Activated CD8-positive, alpha-beta memory T cell treated with anti-CD3 and anti-CD28 coated beads for 4 hours (primary cell): Measurements from ENCODE around the gene POC5.
A peak's percentile ranks its signal among the peaks of the same experiment; 100 is the strongest.
"Not testable (repeated sequence)": the region's sequence is repeated elsewhere in the genome, so short reads cannot be mapped to it uniquely, and the experiment has no call there.

ENCODE experiments used
- DNase-seq, 2 donors: peaks; one replicate each; pipeline ENCODE4 v3.0.0-alpha.2; 2020; ENCODE audit warnings: low read depth in 2 of 2

Gene POC5

DNA sequence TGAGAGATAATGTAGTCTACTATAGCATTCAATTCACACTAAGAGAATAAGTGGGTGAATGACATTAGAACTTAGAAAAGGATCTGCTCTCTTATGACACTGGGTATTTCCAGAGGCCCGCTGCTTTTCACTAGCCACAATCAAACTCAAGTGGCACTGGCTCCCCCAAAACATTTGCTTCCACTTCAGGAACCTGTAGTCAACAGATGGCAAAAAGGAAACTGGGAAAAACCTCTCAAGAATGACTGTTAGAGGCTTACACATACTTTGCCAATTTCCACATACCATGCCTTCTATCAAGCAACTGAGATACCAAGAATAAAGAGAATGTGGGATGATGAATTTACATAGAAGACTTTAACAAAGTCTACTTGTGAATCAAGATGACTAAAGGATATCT, 11.2 kb downstream of the POC5 start:
- no peak for DNase-seq

DNA sequence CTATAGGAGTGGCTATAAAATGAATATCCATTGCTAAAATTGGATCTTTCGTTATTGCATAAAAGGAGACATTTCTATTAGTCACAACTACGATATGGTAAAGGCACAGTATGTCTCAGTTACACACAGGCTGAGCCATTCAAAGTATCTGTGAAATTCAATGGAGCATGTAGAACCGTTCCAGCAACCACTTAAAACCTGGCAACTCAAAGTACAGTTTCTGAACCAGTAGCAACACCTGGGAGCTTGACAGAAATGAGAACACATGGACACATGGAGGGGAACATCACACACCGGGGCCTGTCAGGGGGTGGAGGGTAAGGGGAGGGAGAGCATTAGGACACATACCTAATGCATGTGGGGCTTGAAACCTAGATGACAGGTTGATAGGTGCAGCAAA, 15.4 kb downstream of the POC5 start:
- no peak for DNase-seq

DNA sequence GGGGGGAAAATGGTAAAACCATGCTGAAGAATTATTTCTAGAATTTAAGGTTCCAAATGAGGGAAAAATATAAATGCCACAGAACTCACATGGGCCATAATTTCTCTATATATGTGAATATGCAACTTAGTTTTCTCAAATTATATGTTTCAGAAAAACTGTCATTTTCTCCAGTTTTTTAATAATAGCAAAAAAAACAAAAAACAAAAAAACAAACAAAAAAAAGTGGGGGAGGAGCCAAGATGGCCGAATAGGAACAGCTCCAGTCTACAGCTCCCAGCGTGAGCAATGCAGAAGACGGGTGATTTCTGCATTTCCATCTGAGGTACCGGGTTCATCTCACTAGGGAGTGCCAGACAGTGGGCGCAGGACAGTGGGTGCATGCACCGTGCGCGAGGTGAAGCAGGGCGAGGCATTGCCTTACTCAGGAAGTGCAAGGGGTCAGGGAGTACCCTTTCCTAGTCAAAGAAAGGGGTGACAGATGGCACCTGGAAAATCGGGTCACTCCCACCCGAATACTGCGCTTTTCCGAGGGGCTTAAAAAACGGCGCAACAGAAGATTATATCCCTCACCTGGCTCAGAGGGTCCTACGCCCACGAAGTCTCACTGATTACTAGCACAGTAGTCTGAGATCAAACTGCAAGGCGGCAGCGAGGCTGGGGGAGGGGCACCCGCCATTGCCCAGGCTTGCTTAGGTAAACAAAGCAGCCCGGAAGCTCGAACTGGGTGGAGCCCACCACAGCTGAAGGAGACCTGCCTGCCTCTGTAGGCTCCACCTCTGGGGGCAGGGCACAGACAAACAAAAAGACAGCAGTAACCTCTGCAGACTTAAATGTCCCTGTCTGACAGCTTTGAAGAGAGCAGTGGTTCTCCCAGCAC, 21.5 kb downstream of the POC5 start:
- DNase-seq, result not testable (repeated sequence)

DNA sequence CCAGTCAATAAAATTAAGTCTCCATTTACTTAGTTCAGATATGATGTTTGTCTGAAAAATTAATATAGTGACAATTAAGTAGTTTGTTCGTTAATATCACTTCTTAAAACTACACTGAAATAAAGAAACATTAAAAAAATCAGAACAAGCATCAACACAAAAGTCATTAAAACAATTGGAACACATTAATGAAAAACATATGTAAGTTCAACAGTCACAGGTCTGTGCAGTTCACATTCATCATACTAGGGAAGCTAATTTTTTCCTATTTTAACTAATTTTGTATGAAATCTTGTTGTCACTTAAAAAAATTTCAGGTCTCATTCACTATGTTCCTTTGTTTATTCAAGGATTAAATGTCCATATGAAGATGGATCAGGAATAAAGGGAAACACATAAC, 22.5 kb downstream of the POC5 start:
- no peak for DNase-seq

DNA sequence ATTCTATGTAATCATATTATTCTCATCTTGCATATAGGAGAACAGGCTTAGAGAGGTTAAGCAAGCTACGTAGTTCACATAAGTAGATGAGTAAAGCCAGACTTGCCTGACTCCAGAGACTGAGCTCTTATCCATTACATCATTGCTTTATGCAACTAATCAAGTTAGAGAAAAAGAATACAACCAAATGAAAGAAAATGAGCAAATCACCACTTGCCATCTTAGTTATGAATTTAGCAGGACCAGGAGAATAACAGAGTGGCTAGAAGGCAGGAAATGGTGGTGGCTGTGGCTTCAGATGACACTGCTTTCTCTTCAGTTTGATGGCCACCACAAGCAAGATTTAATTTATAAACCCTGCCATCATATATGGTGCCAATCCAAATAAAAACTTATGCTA, 26.6 kb downstream of the POC5 start:
- no peak for DNase-seq

DNA sequence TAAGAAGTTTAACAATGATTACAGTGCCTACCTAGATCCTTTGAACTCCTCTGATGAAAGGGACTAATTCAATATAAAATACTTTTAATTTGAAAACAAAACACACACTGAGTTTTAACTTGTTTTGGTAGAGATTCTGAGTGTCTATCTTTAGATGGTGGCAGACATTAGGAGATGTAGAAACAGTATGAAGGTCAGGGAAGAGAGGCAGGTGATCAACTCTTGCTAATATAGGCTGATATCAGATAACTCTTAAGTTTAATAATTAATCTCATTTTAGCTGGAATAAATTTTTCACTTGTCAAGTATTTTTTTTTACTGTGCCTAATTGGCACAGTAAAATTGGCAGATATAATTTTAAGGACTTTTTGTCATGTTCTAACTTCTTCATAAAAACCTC, 30.8 kb downstream of the POC5 start:
- no peak for DNase-seq

DNA sequence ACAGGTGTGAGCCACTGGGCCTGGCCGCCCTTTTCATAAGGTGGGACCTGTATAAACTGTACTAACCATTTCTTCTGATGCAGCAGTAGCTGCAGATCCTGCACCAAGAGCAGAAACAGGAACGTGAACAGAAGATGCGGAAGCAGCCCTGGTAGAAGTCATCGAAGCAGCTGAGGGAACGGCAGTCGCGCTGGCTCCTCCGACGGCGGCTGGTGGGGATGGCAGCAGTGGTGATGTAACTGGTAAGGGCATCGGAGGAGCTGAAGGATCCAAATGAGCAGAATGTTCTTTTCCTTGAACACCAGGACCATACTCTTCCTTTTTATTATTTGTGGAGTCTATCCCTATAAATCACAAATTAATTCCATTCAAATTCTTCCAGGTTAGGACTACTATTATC, 32.1 kb downstream of the POC5 start:
- no peak for DNase-seq

DNA sequence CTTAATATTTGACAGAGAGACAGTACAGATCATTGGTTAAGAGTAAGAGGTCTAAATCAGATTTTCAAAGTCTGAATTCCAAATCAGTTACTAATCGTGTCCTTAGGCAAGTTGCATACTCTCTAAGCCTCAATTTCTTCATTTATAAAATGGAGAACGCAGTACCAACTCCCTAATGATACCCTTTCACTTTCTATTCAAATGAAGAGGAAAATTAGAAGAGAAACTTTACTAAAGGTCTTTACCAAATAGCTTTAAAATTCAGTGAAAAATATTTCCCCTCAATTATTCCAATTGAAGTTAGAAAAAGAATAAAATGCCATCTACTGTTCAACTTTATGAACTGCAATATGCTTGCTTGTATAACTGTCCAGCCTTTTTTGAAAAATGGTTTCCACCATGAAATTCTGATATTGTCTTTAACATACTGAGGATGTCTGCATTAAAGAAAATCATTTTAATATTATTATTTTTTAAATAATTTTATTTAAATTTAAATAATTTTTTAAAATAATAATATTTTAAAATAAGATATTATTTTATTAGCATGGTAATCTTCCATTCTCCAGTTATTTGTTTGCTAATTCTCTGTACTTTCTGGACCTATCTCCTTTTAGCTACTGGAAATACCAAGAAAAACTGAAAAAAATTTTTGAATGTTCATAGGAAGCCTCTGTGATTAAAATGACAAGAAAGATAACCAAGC, 36.0 kb downstream of the POC5 start:
- no peak for DNase-seq

DNA sequence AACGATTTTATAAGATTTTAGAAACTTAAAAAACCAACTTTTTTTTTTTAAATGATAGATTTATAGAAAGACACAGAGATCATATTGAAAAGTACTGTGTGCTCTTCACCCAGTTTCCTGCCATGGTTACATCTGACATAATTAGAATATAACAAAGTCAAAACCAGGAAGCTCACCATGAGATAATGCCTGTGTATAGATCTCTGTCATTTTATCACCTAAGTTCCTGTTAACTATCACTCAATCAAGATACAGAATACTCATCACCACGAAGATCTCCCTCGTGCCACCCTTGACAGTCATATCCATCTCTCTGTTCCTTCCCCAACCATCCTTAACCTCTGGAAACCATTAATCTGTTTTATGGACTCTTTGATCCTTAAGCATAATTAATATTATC, 39.1 kb downstream of the POC5 start:
- DNase-seq, result no peak

DNA sequence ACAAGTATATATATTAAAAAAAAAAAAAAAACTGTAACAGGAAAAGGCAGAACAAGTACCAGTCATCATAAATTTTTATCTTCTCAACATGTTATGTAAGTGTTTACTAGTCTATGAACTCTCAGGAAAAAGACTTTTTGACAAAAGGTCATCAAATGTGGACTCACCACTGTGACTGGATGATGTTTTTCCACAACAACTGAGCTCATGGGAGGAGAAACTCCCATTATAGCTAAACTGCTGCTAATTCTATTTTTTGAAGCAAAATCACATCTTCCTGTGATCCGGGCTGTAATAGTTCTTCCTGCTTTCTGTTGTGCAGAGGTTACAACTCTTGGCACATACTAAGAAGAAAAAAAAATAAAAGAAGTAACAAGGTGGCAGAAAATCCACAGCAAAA, 39.6 kb downstream of the POC5 start:
- DNase-seq, result no peak

DNA sequence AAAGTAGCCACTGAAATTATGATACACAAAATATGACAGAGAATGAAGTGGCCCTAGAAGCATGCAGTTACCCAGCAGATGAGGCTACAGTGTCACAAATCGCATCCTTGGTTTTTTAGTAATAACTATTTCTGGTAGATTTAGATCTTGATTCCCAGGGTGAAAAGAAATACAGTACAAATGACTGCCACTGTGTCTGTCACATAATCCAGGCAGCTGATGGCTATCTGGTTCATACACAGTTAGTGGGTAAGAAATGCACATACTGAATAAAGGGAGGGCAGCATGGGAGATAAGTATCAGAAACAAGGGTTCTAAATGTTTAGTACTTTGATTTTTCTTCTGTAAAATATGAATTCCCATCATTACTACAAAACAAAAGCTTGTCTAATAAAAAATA, 41.5 kb downstream of the POC5 start:
- no peak for DNase-seq

DNA sequence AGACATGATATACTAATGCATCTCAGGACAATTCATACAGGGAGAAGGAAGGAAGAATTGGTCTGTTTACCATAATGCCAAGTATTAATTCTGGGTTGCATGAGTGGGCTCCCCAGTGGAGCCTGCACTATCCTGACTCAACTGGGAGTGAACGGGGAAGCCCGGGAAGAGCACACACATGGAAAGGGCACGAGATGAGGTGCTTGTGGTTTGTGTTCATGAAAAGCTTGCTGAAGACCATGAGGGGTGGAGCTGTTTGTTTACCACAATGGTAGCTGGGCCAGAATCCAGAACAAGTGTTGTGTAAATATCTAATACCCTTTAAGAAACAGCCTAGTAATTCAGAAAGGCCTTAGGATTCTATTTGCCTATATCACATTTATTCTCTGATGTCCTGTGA, 44.6 kb downstream of the POC5 start:
- no peak for DNase-seq

DNA sequence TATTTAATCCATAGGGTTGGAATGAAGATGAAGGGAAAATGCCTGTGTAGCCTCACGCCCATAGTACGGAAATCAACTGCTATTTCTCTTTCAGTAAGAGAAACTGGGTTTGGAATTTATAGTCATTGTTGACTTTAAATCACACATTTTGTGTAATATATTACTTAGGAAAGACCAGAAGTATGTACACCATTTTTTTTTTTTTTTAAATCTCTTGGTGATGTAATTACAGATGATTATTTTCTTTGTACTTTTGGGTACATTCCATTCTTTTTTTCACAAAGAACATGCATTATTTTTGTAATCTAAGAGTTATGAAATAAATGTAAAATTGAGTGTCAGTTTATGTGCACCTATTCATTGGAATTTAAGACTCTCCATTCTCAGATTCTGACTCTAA, 45.7 kb downstream of the POC5 start:
- no peak for DNase-seq

DNA sequence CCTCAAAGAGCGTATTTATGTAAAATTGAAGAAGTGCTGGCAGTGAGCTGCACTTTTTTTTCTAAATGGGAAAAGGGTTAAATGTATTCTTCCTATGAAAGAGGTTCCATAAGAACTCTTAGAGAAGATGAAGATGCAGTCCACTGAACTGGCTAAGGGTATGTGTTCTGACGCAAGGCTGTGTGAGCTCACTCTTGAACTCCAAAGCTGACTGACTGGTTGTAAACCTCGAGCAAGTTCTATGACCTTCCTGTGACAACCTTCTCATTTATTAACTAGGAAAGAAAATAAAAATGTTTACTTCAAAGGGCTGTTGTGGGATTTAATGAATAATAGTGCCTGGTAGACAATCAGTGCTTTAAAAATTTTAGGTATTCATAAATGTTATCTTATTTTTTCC, 46.7 kb downstream of the POC5 start:
- DNase-seq, result no peak

DNA sequence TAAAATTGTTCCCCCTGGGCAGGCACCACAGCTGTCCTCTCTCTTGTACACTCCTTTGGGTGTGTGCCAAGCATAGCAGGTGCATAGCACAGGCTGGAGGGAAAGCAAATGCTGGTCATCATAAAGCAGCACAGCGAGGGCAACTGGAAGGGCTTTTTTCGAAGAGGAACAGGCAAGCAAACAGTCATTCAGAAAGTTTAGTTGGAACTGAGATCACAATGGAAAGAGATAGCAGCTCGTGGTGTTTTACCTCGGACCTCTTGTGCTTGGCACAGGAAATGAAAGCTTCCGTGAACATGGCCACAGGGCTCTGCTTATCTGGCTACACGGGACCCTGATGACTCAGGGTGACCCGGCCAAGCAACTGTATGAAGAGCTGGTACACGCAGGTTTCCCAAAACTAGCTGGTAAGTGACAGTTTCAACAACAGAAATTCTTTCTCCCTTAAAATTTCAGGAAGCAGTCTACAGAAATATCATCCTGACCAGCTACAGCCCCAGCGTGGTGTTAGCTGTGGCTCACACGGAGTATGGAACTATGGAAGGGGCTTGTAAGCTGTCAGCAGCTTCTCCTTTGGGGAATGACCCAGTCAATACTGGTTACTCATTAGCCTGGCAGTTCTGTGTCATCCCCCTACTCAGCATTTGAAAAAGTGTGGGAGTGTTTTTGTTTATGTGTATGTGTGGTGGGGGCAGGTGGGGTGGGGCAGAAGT, 48.1 kb downstream of the POC5 start:
- peak; percentile 14 to 28 for DNase-seq

DNA sequence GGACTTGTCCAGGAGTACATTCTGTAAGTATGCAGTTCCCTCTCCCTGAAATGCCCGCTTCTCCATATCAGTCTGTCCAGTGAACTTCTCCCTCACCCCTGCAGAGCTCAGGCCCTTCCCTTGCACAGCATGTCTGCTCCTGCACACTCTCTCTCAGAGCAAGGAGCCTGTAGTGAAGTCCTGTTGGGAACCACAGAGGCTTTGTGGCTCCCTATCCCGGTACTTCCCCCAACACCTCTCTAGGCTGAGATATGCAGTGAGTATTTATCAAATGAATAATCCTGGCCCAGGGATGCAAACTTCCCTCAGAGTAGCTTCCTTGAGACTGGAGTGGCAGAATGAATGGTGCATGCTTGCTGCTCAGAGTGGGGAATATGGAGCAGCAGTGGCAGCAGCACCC, 48.8 kb downstream of the POC5 start:
- no peak for DNase-seq

DNA sequence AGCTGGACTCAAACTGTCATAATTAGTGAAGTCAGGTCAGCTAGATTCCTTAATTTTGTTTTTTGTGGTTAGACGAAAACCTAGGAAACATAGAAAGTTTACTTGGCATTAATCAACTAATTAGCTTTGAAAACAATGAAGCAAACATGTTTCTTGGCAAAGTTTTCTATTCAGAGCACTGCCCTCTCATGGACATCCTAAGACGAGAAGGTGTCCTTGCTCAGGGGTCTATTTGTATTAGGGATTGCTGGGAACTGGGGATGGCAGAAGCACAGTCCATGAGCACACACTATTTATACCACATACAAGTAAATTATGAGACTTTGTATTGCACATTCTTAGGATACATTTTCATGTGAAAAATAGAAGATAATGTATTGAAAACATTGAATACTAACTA, 49.7 kb downstream of the POC5 start:
- no peak for DNase-seq

DNA sequence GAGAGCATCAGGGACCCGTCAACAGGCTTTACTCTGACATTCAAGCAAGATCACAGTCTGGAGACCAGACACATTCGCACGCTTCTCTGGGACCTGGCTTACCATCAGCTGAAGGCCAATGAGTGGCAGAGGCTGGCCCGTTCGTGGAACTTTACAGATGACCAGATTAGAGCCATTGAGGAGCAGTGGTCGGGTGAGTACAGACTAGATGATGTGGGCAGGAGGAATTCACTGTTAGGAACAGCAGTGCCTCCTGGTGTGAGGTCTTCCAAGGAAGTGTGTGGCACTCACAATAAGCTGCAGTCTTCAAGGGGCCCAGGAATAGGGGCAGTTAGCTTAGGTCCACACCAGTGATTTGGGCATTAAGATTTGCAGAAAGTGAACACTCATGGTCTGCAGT, 50.4 kb downstream of the POC5 start:
- no peak for DNase-seq

DNA sequence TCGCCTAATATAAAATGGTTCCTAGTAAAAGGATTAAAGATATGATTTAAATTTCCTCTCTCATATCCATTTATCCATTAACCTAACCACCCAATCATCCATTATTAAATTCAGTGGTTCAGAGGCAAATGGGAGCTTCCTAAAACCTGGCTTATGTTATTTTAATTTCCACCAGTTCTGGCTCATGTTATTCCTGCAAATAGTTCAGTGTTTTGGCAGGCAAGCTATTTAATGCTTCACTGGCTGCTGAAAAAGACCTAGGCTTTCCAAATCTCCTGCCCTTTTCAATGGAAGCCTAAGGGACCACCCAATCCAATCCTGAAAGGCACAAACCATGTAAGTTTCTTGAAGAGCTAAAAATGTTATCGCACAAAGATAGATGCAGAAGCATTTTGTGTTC, 52.3 kb downstream of the POC5 start:
- no peak for DNase-seq

DNA sequence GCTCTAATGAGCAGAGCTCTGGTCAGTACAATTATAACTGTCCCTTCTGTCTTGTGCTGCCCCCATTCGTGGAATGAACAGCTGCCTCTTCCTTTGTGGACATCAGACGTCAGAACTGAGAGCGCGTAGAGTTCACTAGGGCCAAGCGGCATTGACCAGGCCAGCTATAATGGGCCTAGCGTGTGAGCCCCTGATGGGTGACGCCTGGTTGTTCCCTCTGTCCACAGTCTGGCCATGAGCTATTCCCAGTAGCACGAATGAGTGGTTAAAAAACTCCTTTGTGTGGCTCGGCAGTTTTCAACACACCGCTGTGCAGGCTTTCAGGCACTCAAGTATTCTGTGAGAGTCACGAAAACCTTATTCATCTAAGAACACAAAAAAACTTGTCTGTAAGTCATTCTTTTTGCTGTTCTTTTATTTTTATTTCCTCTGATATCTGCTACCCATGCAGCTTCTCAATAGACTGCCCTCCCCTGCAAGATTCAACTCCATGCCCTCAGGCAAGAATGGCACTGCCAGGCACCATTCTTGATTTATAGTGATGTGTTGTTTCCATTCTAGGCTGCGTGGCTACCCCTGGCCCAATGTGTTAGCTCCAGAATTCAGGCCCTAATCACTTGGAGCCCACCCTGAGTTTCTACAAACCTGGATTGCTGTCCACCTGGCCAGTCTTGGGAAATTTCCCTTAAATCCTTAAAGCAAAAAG, 53.5 kb downstream of the POC5 start:
- no peak for DNase-seq

DNA sequence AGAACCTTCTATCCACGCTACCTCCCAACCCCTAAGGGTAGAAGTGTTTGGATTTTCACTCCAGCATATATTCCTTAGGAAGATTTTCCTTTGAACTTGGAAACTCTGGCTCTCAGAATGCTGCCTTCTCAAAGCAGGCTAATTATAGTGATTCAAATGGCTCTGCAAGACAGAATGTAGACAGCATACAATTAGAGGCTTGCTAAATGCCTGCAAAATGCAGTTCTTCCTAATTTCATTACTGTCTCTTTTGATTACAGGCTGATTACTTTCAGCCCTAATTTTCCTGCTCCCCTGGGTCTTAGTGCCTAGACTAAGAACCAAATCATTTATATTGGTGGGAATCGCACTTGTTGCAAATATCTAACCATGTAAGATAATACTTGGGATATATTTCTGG, 55.2 kb downstream of the POC5 start:
- DNase-seq, result no peak
